Stimulated activated CD8-positive, alpha-beta memory T cell treated with anti-CD3 and anti-CD28 coated beads, Interleukin-7, amount 100 ng/mL, for 48 hours (primary cell): Measurements from ENCODE around the gene MRPL55.

Experiments used
- DNase-seq, 2 donors: peaks; one replicate each; pipeline ENCODE4 v3.0.0-alpha.2; 2020; ENCODE audit warnings: low read depth in 1 of 2; ENCODE audit errors: extremely low read depth in 1 of 2

Gene MRPL55

GRCh38 chr1:228073857-228074545 lies 35.1 kb downstream of the MRPL55 start:
- DNase-seq = no peak

- no peak for DNase-seq
Observed at GRCh38 chr1:228073061-228073856, 35.8 kb downstream of the MRPL55 start.

- no peak for DNase-seq
Observed at GRCh38 chr1:228072658-228073043, 36.4 kb downstream of the MRPL55 start.

GRCh38 chr1:228071839-228072657 lies 37.1 kb downstream of the MRPL55 start:
- no peak for DNase-seq

GRCh38 chr1:228070851-228071250 lies 38.2 kb downstream of the MRPL55 start:
- DNase-seq = no peak

GRCh38 chr1:228070173-228070572 lies 38.9 kb downstream of the MRPL55 start:
- no peak for DNase-seq

- no peak for DNase-seq
Observed at GRCh38 chr1:228068359-228068758, 40.7 kb downstream of the MRPL55 start.

- DNase-seq = no peak
Observed at GRCh38 chr1:228066891-228067654, 42.0 kb downstream of the MRPL55 start.

- DNase-seq = no peak
Observed at GRCh38 chr1:228066416-228066815, 42.7 kb downstream of the MRPL55 start.

- no peak for DNase-seq
Observed at GRCh38 chr1:228065543-228066347, 43.4 kb downstream of the MRPL55 start.

- DNase-seq = no peak
Observed at GRCh38 chr1:228064741-228065542, 44.2 kb downstream of the MRPL55 start.

- no peak for DNase-seq
Observed at GRCh38 chr1:228064296-228064695, 44.8 kb downstream of the MRPL55 start.

- no peak for DNase-seq
Observed at GRCh38 chr1:228063251-228064191, 45.6 kb downstream of the MRPL55 start.

- DNase-seq = no peak
Observed at GRCh38 chr1:228062812-228063211, 46.3 kb downstream of the MRPL55 start.

GRCh38 chr1:228062085-228062791 lies 46.9 kb downstream of the MRPL55 start:
- DNase-seq = no peak

- no peak for DNase-seq
Observed at GRCh38 chr1:228061411-228062084, 47.6 kb downstream of the MRPL55 start.
